ENCODE measurements around the gene DPM3. TPM values are rescaled to one million over a fixed set of nuclear protein-coding genes. Genes with fewer than 3 reads are reported as not detected.

The DPM3 gene
- total and polyA plus RNA-seq, 9 of the 15 experiments (the other 6 are each of a cell fraction or from before 2014, with no cell fraction given) = 3.7 to 120 (median 36.4) TPM

GRCh38 chr1:155108296-155108695, 32.0 kb downstream of the DPM3 start:
- H3K9me1 ChIP-seq (ENCODE audit: control insufficient read depth, insufficient read depth, low read length) = no peaks in the 10 kb centered on the region
- no peak for FAIRE-seq
- H3K27me3 ChIP-seq (ENCODE audit: control insufficient read depth in 2 of 2, insufficient read depth in 2 of 2, low read length in 2 of 2) = no peaks in the 10 kb centered on the region
- no peaks in the 10 kb centered on the region for H3K79me2 ChIP-seq (ENCODE audit: control insufficient read depth, insufficient read depth, low read length)
- H4K20me1 ChIP-seq (replicated peaks; ENCODE audit: control insufficient read depth, insufficient read depth, low read length) = no peaks in the 10 kb centered on the region
- DNase-seq (ENCODE audit: extremely low read depth in 1 of 4, low spot score in 3 of 4) = no peak
- no peak overlapping the region for H3K27ac ChIP-seq (ENCODE audit: extremely low read depth, low read depth, low read length)
- POLR2A ChIA-PET = interaction anchor here (1.0 to 1.6 kb wide), 2 partner anchors 7 to 17 kb away, joined by 3 to 6 read pairs; no protein-coding TSS in a partner anchor
- CTCF ChIA-PET (ENCODE audit: low intra/inter-chr PET ratio) = no interaction called here
- no peaks in the 10 kb centered on the region for H3K36me3 ChIP-seq (ENCODE audit: control insufficient read depth, insufficient read depth, low read length)
- no peak overlapping the region for H3K9ac ChIP-seq (ENCODE audit: insufficient read depth in 1 of 2, low read depth in 2 of 2, low read length in 2 of 2)
- no peak for ATAC-seq
- intact Hi-C loops (cut with micrococcal nuclease) (no loop called here), in situ Hi-C loops (cut with MboI) (no loop called here)
- no peak overlapping the region for H3K4me2 ChIP-seq (ENCODE audit: insufficient read depth, low read length)
- no peaks in the 10 kb centered on the region for H3K9me3 ChIP-seq (replicated peaks; ENCODE audit: control insufficient read depth, insufficient read depth, low read depth, low read length)
- BruUV-seq (replicated peaks) = no TSS peak
- peaks cover 12 to 13% of the 10 kb centered on the region in 2 experiments; a peak in 4 of 5 replicates for H3K4me1 ChIP-seq (replicated peaks in 1 of 2; ENCODE audit: control insufficient read depth in 2 of 2, insufficient read depth in 2 of 2, low read length in 2 of 2)
- no peak overlapping the region for H2AFZ ChIP-seq (ENCODE audit: low read depth, low read length)
- WGBS (ENCODE audit: insufficient coverage, low coverage, missing lambda C conversion rate) = 38% methylated on average over 5 of the region's 5 CpGs
- no peak for TF ChIP-seq DDX20 (tag; IDR thresholded peaks at IDR 0.05; ENCODE audit: low read depth)
- peak; percentile 47; the same call in 1 of the 2 replicates for TF ChIP-seq ZNF512 (tag; IDR thresholded peaks at IDR 0.05)
- no peak for TF ChIP-seq ETS1 (conservative IDR thresholded peaks at IDR 0.05; ENCODE audit: control insufficient read depth, low read depth, low read length)
- no peak for TF ChIP-seq CEBPZ (IDR thresholded peaks at IDR 0.05; ENCODE audit: borderline replicate concordance, low read depth, low read length)
- no peak for TF ChIP-seq KHSRP (IDR thresholded peaks at IDR 0.05)
- TF ChIP-seq XRCC4 (IDR thresholded peaks at IDR 0.05; ENCODE audit: extremely low read depth, insufficient read depth, insufficient read length) = no peak
- no peak for TF ChIP-seq TOE1 (IDR thresholded peaks at IDR 0.05; ENCODE audit: borderline replicate concordance)
- no peak for TF ChIP-seq TOE1 (CRISPR knock-in tag; IDR thresholded peaks at IDR 0.05; ENCODE audit: borderline replicate concordance, low read depth)
- TF ChIP-seq MAZ (CRISPR knock-in tag; conservative IDR thresholded peaks at IDR 0.05 in 1 of 2, IDR thresholded peaks at IDR 0.05 in 1 of 2) = no peak
- H3K4me3 ChIP-seq = no peak overlapping the region

Measured in K562 (cell line).